Measurements from ENCODE around the gene FARP1. TPM values are rescaled to one million over a fixed set of nuclear protein-coding genes. Genes with fewer than 3 reads are reported as not detected.

Gene FARP1
- total and polyA plus RNA-seq, 3 experiments from 2014 or later, result 0.16 to 0.27 (median 0.26) TPM

DNA sequence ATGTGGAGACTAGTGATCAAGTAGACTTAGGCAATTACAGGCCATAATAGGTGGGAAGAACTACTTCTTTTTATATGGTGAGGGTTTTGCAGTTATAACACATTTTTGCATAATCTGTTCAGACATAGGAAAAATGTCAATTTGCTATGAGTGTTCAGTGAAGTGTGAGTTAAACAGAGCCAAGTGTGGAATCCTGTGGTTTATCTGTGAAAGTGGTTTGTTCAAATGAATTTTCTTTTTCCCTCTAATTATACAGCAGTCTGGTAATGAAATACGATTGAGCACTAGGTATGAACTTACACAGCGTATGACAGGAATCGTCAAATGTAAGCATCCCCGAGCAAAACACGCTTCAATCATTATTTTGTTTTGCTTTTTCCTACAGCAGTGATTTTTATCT, 255.7 kb downstream of the FARP1 start:
- Histone ChIP-seq H3K4me1 (ENCODE audit: insufficient read depth, low read length) (no peaks in the 10 kb centered on the region), H3K9me3 (ENCODE audit: low read length) (no peaks in the 10 kb centered on the region), H3K27ac (ENCODE audit: low read depth, low read length) (no peak overlapping the region), H3K4me3 (ENCODE audit: low read length) (no peak overlapping the region), H3K36me3 (ENCODE audit: insufficient read depth, low read length) (no peaks in the 10 kb centered on the region), H3K27me3 (ENCODE audit: insufficient read depth, low read length, poor library complexity, severe bottlenecking) (no peaks in the 10 kb centered on the region)
- ChIA-PET CTCF (interaction anchor here (1.6 kb wide), 1 partner anchor 255 kb away, joined by 3 read pairs; no protein-coding TSS in a partner anchor), POLR2A (no interaction called here)
- no peaks in the 10 kb centered on the region for H3K36me3 Mint-ChIP-seq
- no peak overlapping the region for H3K4me3 Mint-ChIP-seq
- DNase-seq, result no peak
- H3K9me3 Mint-ChIP-seq, result no peaks in the 10 kb centered on the region
- peaks cover 2 to 27% of the 10 kb centered on the region in 2 donors for H3K27me3 Mint-ChIP-seq
- no peaks in the 10 kb centered on the region for H3K4me1 Mint-ChIP-seq
- H3K27ac Mint-ChIP-seq, result no peak overlapping the region

DNA sequence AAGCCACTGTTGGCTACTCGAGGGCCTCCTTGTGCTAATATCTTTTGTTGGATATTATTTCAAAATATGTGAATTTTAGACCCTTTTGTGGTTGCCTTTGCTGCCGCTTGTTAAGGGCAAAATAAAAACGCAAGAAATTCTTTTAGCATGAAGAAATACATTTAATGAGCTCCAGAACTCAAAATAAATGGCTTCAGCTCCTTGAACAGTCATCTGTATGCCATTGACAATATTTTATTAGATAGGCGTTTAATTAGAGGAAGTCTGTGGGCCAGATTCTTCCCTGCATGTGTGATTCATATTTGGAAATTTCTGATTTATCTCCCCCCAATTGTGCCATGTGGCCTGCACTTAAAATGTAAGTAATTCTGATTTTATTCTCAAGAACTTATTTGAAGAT, 256.9 kb downstream of the FARP1 start:
- Mint-ChIP-seq H3K9me3 (no peaks in the 10 kb centered on the region), H3K4me3 (no peak overlapping the region), H3K36me3 (no peaks in the 10 kb centered on the region), H3K27me3 (peaks cover 2 to 36% of the 10 kb centered on the region in 2 donors), H3K4me1 (no peaks in the 10 kb centered on the region), H3K27ac (no peak overlapping the region)
- Histone ChIP-seq H3K27ac (ENCODE audit: low read depth, low read length) (no peak overlapping the region), H3K9me3 (ENCODE audit: low read length) (no peaks in the 10 kb centered on the region), H3K4me1 (ENCODE audit: insufficient read depth, low read length) (no peaks in the 10 kb centered on the region), H3K4me3 (ENCODE audit: low read length) (no peak overlapping the region), H3K36me3 (ENCODE audit: insufficient read depth, low read length) (no peaks in the 10 kb centered on the region), H3K27me3 (ENCODE audit: insufficient read depth, low read length, poor library complexity, severe bottlenecking) (no peaks in the 10 kb centered on the region)
- ChIA-PET CTCF (interaction anchor here (1.6 kb wide), 1 partner anchor 254 kb away, joined by 3 read pairs; no protein-coding TSS in a partner anchor), POLR2A (no interaction called here)
- no peak for DNase-seq

DNA sequence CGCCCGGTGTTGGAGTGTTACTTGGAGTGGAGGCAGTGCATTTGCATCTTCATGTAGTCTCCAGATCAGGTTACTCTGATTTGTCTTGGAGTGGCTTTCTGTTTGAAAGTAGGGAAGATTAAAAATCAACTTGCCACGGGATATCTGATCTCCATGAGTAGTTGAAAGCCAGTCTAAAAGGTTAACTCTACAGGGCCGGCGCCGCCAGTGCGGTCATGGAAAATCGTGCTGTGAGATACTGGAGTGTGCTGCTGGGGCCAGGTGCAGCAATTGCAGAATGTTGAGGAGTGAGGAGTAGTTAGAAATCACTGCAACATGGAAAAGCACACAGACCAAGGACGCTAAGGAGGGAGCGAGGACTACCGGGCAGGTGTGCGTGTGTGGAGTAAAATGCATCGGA, 259.0 kb downstream of the FARP1 start:
- Mint-ChIP-seq H3K27me3 (peaks cover 4 to 35% of the 10 kb centered on the region in 2 donors), H3K9me3 (no peaks in the 10 kb centered on the region), H3K36me3 (no peaks in the 10 kb centered on the region), H3K4me1 (no peaks in the 10 kb centered on the region), H3K27ac (no peak overlapping the region), H3K4me3 (no peak overlapping the region)
- DNase-seq, result no peak
- CTCF ChIA-PET, result no interaction called here
- no peaks in the 10 kb centered on the region for H3K4me1 ChIP-seq (ENCODE audit: insufficient read depth, low read length)
- no peaks in the 10 kb centered on the region for H3K9me3 ChIP-seq (ENCODE audit: low read length)
- H3K27ac ChIP-seq (ENCODE audit: low read depth, low read length), result no peak overlapping the region
- POLR2A ChIA-PET, result interaction anchor here (0.7 kb wide), 1 partner anchor 22 kb away, joined by 3 read pairs; no protein-coding TSS in a partner anchor
- H3K27me3 ChIP-seq (ENCODE audit: insufficient read depth, low read length, poor library complexity, severe bottlenecking), result no peaks in the 10 kb centered on the region
- no peaks in the 10 kb centered on the region for H3K36me3 ChIP-seq (ENCODE audit: insufficient read depth, low read length)
- H3K4me3 ChIP-seq (ENCODE audit: low read length), result no peak overlapping the region

DNA sequence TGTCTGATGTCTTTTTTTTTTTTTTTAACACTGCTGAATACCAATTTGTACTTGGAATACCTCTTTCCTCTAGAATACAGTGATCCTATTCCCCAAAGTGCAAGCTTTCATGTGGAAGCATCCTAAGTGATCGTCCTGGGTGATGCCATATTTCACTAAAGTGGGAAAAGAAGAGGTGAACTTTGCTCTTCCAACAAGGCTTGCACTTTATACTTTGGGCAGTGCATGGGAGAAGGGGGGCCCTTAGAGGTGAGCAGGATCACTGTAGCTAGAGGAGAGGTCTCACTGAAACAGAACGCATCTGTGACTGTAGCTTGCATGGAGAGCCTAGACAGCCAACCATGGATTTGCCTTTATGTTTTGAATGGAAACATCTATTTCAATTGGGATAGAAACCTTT, 260.2 kb downstream of the FARP1 start:
- Histone ChIP-seq H3K4me1 (ENCODE audit: insufficient read depth, low read length) (no peaks in the 10 kb centered on the region), H3K4me3 (ENCODE audit: low read length) (no peak overlapping the region), H3K9me3 (ENCODE audit: low read length) (no peaks in the 10 kb centered on the region), H3K27me3 (ENCODE audit: insufficient read depth, low read length, poor library complexity, severe bottlenecking) (no peaks in the 10 kb centered on the region), H3K27ac (ENCODE audit: low read depth, low read length) (no peak overlapping the region), H3K36me3 (ENCODE audit: insufficient read depth, low read length) (no peaks in the 10 kb centered on the region)
- Mint-ChIP-seq H3K4me3 (no peak overlapping the region), H3K27ac (no peak overlapping the region), H3K4me1 (no peaks in the 10 kb centered on the region), H3K27me3 (peaks cover 4 to 26% of the 10 kb centered on the region in 2 donors), H3K36me3 (no peaks in the 10 kb centered on the region), H3K9me3 (no peaks in the 10 kb centered on the region)
- ChIA-PET POLR2A (interaction anchor here (0.6 kb wide), 1 partner anchor 22 kb away, joined by 5 read pairs; no protein-coding TSS in a partner anchor), CTCF (no interaction called here)
- DNase-seq, result no peak

DNA sequence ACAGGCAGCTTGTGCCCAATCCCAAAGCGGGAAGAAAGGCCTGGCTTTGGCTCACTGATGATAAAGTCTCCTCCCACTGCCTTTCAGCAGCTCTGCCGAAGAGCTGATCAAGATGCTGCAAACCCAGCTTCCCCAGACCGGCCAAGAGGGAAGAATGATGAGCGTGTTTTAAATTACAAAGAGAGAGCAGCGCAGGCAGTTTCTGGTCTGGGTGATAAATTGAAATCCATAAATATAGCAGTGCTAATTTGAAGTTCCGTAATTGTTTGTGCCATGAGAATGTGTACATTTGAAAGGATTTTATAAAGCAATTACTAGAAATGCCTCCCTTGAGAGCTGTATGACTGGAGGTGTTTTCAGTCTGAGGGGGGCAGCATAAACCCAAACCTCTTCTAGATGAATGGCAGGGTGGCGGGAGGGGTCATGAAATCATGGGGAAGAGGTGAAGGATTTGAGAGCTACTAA, 262.2 kb downstream of the FARP1 start:
- no peaks in the 10 kb centered on the region for H3K9me3 ChIP-seq (ENCODE audit: low read length)
- no peaks in the 10 kb centered on the region for H3K36me3 ChIP-seq (ENCODE audit: insufficient read depth, low read length)
- H3K27ac ChIP-seq (ENCODE audit: low read depth, low read length), result no peak overlapping the region
- ChIA-PET CTCF (no interaction called here), POLR2A (no interaction called here)
- Mint-ChIP-seq H3K4me3 (no peak overlapping the region), H3K27ac (no peak overlapping the region), H3K27me3 (peaks cover 4 to 33% of the 10 kb centered on the region in 2 donors), H3K36me3 (no peaks in the 10 kb centered on the region), H3K9me3 (no peaks in the 10 kb centered on the region), H3K4me1 (no peaks in the 10 kb centered on the region)
- no peak overlapping the region for H3K4me3 ChIP-seq (ENCODE audit: low read length)
- DNase-seq, result no peak
- H3K4me1 ChIP-seq (ENCODE audit: insufficient read depth, low read length), result no peaks in the 10 kb centered on the region
- no peaks in the 10 kb centered on the region for H3K27me3 ChIP-seq (ENCODE audit: insufficient read depth, low read length, poor library complexity, severe bottlenecking)

DNA sequence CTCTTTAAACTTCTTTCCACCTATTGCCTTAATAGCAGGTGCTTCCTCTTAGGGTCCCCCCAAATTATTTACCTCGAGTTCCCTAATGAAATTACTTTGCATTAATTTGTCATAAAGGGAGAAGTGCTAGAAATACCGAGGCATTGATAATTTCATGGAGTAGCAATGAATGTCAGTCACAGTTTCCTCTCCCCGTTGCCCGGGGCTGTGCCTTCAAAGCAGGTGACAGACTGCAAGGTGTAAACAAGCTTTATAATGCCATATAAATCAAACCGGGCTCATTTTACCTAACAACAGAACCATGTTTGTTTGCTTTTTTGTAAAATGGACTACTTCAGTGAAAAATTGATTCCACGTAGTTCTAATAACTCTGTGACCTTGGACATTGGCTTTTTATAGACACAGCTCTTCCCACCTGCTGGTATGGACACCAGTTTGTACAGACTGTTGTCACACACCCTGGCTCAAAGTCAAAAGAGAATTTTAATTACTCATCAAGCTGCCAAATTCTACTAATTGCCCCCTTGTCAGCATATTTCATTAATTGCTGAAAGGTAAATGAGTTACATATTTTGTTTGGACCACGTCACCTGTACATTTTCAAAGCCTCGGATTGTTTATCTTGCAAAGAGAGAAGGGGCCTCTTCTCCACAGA, 262.9 kb downstream of the FARP1 start:
- Histone ChIP-seq H3K27ac (ENCODE audit: low read depth, low read length) (no peak overlapping the region), H3K4me3 (ENCODE audit: low read length) (no peak overlapping the region), H3K4me1 (ENCODE audit: insufficient read depth, low read length) (no peaks in the 10 kb centered on the region), H3K36me3 (ENCODE audit: insufficient read depth, low read length) (no peaks in the 10 kb centered on the region), H3K9me3 (ENCODE audit: low read length) (no peaks in the 10 kb centered on the region), H3K27me3 (ENCODE audit: insufficient read depth, low read length, poor library complexity, severe bottlenecking) (no peaks in the 10 kb centered on the region)
- no peaks in the 10 kb centered on the region for H3K36me3 Mint-ChIP-seq
- no peak overlapping the region for H3K4me3 Mint-ChIP-seq
- CTCF ChIA-PET, result no interaction called here
- POLR2A ChIA-PET, result no interaction called here
- H3K27ac Mint-ChIP-seq, result no peak overlapping the region
- H3K4me1 Mint-ChIP-seq, result no peaks in the 10 kb centered on the region
- DNase-seq, result no peak
- H3K27me3 Mint-ChIP-seq, result peaks cover 4 to 36% of the 10 kb centered on the region in 2 donors
- H3K9me3 Mint-ChIP-seq, result no peaks in the 10 kb centered on the region

DNA sequence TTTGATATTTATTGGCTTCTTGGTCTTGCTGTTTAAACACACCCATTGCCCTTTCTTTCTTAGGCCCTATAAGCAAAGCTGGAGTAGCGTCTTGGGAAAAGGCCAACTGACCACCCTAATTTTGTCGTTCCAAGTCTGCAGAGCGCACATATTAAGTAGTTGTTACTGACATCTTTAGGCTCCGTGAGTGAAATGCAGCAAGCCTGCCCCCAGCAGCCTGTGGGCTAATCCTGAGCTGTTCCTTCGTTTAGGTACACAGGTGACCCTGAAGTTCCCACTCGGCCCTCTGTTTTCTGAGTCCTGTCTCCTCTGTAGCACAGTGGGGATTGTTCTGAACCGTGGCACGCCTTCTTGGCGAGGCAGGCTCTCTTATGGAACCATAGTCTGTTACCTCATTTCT, 263.5 kb downstream of the FARP1 start:
- Mint-ChIP-seq H3K4me3 (no peak overlapping the region), H3K9me3 (no peaks in the 10 kb centered on the region), H3K36me3 (no peaks in the 10 kb centered on the region), H3K27me3 (peaks cover 7 to 42% of the 10 kb centered on the region in 2 donors), H3K27ac (no peak overlapping the region), H3K4me1 (no peaks in the 10 kb centered on the region)
- Histone ChIP-seq H3K4me1 (ENCODE audit: insufficient read depth, low read length) (no peaks in the 10 kb centered on the region), H3K9me3 (ENCODE audit: low read length) (no peaks in the 10 kb centered on the region), H3K4me3 (ENCODE audit: low read length) (no peak overlapping the region), H3K27ac (ENCODE audit: low read depth, low read length) (no peak overlapping the region), H3K36me3 (ENCODE audit: insufficient read depth, low read length) (no peaks in the 10 kb centered on the region), H3K27me3 (ENCODE audit: insufficient read depth, low read length, poor library complexity, severe bottlenecking) (no peaks in the 10 kb centered on the region)
- ChIA-PET POLR2A (no interaction called here), CTCF (interaction anchor here (3.1 kb wide), 1 partner anchor 39 kb away, joined by 9 read pairs; no protein-coding TSS in a partner anchor)
- DNase-seq, result no peak

DNA sequence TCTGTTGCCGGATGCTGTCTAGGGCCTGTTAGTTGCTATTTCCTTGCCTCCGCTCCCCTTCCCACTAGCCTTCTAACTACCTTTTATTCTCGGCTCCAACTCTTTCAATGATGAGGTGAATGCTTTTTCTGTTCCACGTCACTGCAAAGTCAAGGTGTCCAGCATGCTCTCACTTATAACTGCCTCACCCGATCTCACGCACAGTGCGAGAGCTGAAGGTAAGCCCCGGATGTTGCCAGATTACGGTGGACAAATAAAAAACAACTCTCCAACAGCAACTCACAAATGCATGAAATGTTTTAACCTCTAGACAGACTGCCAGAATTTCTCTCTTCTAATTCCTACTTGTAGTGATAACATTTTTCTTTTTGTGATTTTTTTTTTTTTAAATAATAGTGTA, 264.1 kb downstream of the FARP1 start:
- no peaks in the 10 kb centered on the region for H3K36me3 Mint-ChIP-seq
- H3K4me3 ChIP-seq (ENCODE audit: low read length), result no peak overlapping the region
- no peak overlapping the region for H3K4me3 Mint-ChIP-seq
- no peaks in the 10 kb centered on the region for H3K4me1 ChIP-seq (ENCODE audit: insufficient read depth, low read length)
- H3K27ac ChIP-seq (ENCODE audit: low read depth, low read length), result no peak overlapping the region
- peaks cover 7 to 47% of the 10 kb centered on the region in 2 donors for H3K27me3 Mint-ChIP-seq
- no peak for DNase-seq
- H3K9me3 ChIP-seq (ENCODE audit: low read length), result no peaks in the 10 kb centered on the region
- no peaks in the 10 kb centered on the region for H3K36me3 ChIP-seq (ENCODE audit: insufficient read depth, low read length)
- POLR2A ChIA-PET, result no interaction called here
- H3K9me3 Mint-ChIP-seq, result no peaks in the 10 kb centered on the region
- no peak overlapping the region for H3K27ac Mint-ChIP-seq
- H3K4me1 Mint-ChIP-seq, result peaks cover 2 to 5% (median 3%) of the 10 kb centered on the region in 3 donors
- H3K27me3 ChIP-seq (ENCODE audit: insufficient read depth, low read length, poor library complexity, severe bottlenecking), result no peaks in the 10 kb centered on the region
- CTCF ChIA-PET, result interaction anchor here (3.1 kb wide), 1 partner anchor 39 kb away, joined by 9 read pairs; no protein-coding TSS in a partner anchor

All from CD8-positive, alpha-beta memory T cell (primary cell).